ENCODE measurements around the gene MYCL. TPM values are rescaled to one million over a fixed set of nuclear protein-coding genes. Genes with fewer than 3 reads are reported as not detected.
A peak's percentile ranks its signal among the peaks of the same experiment; 100 is the strongest.

The MYCL gene
- total RNA-seq, 1 donor: 0.81 TPM

- no peak overlapping the region for H3K4me3 ChIP-seq (ENCODE audit: low read depth, low read length)
- TF ChIP-seq CTCF (IDR thresholded peaks at IDR 0.05; ENCODE audit: insufficient read depth, low read length): no peak
- DNase-seq (ENCODE audit: low read depth): peak; percentile 82
Observed at GRCh38 chr1:39845569-39846566, 55.8 kb downstream of the MYCL start.

Small RNAs within 50 kb of the gene (small RNA-seq; reads per million reads assigned to genes)
- not detected for gene RF00019

Other genes with a start within 250 kb of the MYCL start
- gene NT5C1A, start 229.8 kb downstream of the MYCL start, total RNA-seq (ENCODE audit: low replicate concordance): not detected in 2 replicates
- gene HPCAL4, start 210.5 kb downstream of the MYCL start, total RNA-seq (ENCODE audit: low replicate concordance): under 0.01 TPM in 1 of 2 replicates, not detected in the other
- gene PPIE, start 163.0 kb downstream of the MYCL start, total RNA-seq (ENCODE audit: low replicate concordance): 28.4 and 39.6 TPM in 2 replicates
- gene OXCT2, start 130.6 kb downstream of the MYCL start, total RNA-seq (ENCODE audit: low replicate concordance): 0.98 and 0.99 TPM in 2 replicates
- not detected in 2 replicates for gene BMP8B, start 113.1 kb downstream of the MYCL start, total RNA-seq (ENCODE audit: low replicate concordance)
- 14.6 and 28.1 TPM in 2 replicates for gene TRIT1, start 18.4 kb downstream of the MYCL start, total RNA-seq (ENCODE audit: low replicate concordance)
- gene MFSD2A, start 53.2 kb upstream of the MYCL start, total RNA-seq (ENCODE audit: low replicate concordance): 0.49 and 2.3 TPM in 2 replicates
- 68.1 and 376 TPM in 2 replicates for gene CAP1, start 138.8 kb upstream of the MYCL start, total RNA-seq (ENCODE audit: low replicate concordance)
- gene PPT1, start 195.3 kb upstream of the MYCL start, total RNA-seq (ENCODE audit: low replicate concordance): 23.5 and 44.2 TPM in 2 replicates